Lung (tissue), 12 donors: ENCODE results near the gene GLDN. TPM values are rescaled to one million over a fixed set of nuclear protein-coding genes. Genes with fewer than 3 reads are reported as not detected.

Source experiments
- ATAC-seq: fragments of 200-7000 bp; cut with Tn5 transposase; one replicate; pipeline ENCODE4 v1.9.1; 2020; ENCODE audit warnings: moderate number of reproducible peaks; ENCODE audit not compliant: insufficient read depth, low FRiP score
- DNase-seq, 3 donors: peaks; one replicate each; pipeline ENCODE4 v3.0.0-alpha.2; 2013 to 2017
- H3K27ac ChIP-seq, 2 donors: one replicate each; pipeline ENCODE4 v1.5.1; 2013; ENCODE audit warnings: mild to moderate bottlenecking in 2 of 2, moderate library complexity in 2 of 2, control low read depth in 1 of 2, inconsistent platforms in 1 of 2, low read depth in 1 of 2, low read length in 1 of 2
- H3K27me3 ChIP-seq, 3 donors: one replicate each; pipeline ENCODE4 v1.5.1; 2013; ENCODE audit warnings: low read length in 2 of 3; ENCODE audit not compliant: control insufficient read depth in 3 of 3, insufficient read depth in 3 of 3
- H3K36me3 ChIP-seq, 4 donors: one replicate each; pipeline ENCODE4 v1.5.1; 2013; ENCODE audit warnings: low read length in 4 of 4, mild to moderate bottlenecking in 1 of 4, moderate library complexity in 1 of 4; ENCODE audit not compliant: control insufficient read depth in 4 of 4, insufficient read depth in 4 of 4
- H3K4me1 ChIP-seq, 5 donors: one replicate each; pipeline ENCODE4 v1.5.1; 2013; ENCODE audit warnings: low read length in 5 of 5, mild to moderate bottlenecking in 2 of 5, moderate library complexity in 1 of 5; ENCODE audit not compliant: control insufficient read depth in 5 of 5, insufficient read depth in 5 of 5
- H3K4me3 ChIP-seq: one replicate; pipeline ENCODE4 v1.5.1; 2013; ENCODE audit warnings: mild to moderate bottlenecking, control low read depth, moderate library complexity
- H3K9ac ChIP-seq, 2 donors: one replicate each; pipeline ENCODE4 v1.5.1; 2013; ENCODE audit warnings: low read length in 2 of 2, control low read depth in 1 of 2; ENCODE audit not compliant: insufficient read depth in 1 of 2
- H3K9me3 ChIP-seq, 4 donors: one replicate each; pipeline ENCODE4 v1.5.1; 2013; ENCODE audit warnings: low read length in 3 of 4, mild to moderate bottlenecking in 1 of 4, moderate library complexity in 1 of 4; ENCODE audit not compliant: control insufficient read depth in 4 of 4, insufficient read depth in 3 of 4
- CTCF ChIP-seq: IDR thresholded peaks from 2 replicates; pipeline ENCODE4 v1.5.1; 2012; ENCODE audit warnings: mild to moderate bottlenecking; ENCODE audit errors: control extremely low read depth, extremely low read depth
- WGBS, 2 donors: extraction: QIAGEN DNeasy Blood & Tissue Kit; methylation state at CpG; one replicate each; pipeline ENCODE4 v1.1.7; 2013; 5-methylcytosine and 5-hydroxymethylcytosine counted together
- polyA plus RNA-seq, 2 donors: library from polyadenylated mRNA; stranded (reverse); fragments of 200-250 nt; gene quantifications; one replicate each; pipeline ENCODE4 v1.2.1, GENCODE V29; 2013
- total RNA-seq, 2 donors: library from RNA; depleted of rRNA in 1 of 2; stranded (reverse); fragments of >200 nt in 1 of 2; gene quantifications; one replicate each; pipeline ENCODE4 v1.2.1, GENCODE V29; 2014 to 2021
- donor health status: control.
- donor health status: control.
- donor health status: Bipolar disorder and iron deficiency.
- donor health status: healthy.
- donor health status: DM: yes; HTN: yes; CAD: no.

The GLDN gene
- total and polyA plus RNA-seq, 4 donors, result 0.82 to 75.8 (median 8.4) TPM

- no peak for TF ChIP-seq CTCF
- peak overlapping the region in 1 of 2 donors; percentile 35 for H3K27ac ChIP-seq
- no peaks in the 10 kb centered on the region for H3K27me3 ChIP-seq
- peaks cover 0 to 1% (median 0%) of the 10 kb centered on the region in 4 donors for H3K9me3 ChIP-seq
- DNase-seq (no peak), ATAC-seq (no peak)
- no peaks in the 10 kb centered on the region for H3K36me3 ChIP-seq
- H3K4me3 ChIP-seq, result no peak overlapping the region
- no peak overlapping the region for H3K9ac ChIP-seq
- peaks cover 0 to 34% (median 11%) of the 10 kb centered on the region in 5 donors for H3K4me1 ChIP-seq
Measured at GRCh38 chr15:51313074-51313393, 28.4 kb upstream of the GLDN start.

- ATAC-seq (no peak), DNase-seq (no peak)
- no peaks in the 10 kb centered on the region for H3K27me3 ChIP-seq
- TF ChIP-seq CTCF, result no peak
- peaks cover 0 to 34% (median 11%) of the 10 kb centered on the region in 5 donors for H3K4me1 ChIP-seq
- no peak overlapping the region for H3K9ac ChIP-seq
- H3K9me3 ChIP-seq, result no peaks in the 10 kb centered on the region
- H3K4me3 ChIP-seq, result no peak overlapping the region
- H3K36me3 ChIP-seq, result no peaks in the 10 kb centered on the region
- no peak overlapping the region for H3K27ac ChIP-seq
- WGBS, 2 donors, result 89 to 93% methylated on average over 10 of the region's 10 CpGs
Measured at GRCh38 chr15:51313644-51314280, 27.7 kb upstream of the GLDN start.

- DNase-seq, result no peak
- no peak for TF ChIP-seq CTCF
- Histone ChIP-seq H3K9ac (no peak overlapping the region), H3K27me3 (no peaks in the 10 kb centered on the region), H3K4me3 (no peak overlapping the region), H3K9me3 (no peaks in the 10 kb centered on the region), H3K4me1 (peaks cover 0 to 32% (median 9%) of the 10 kb centered on the region in 5 donors), H3K36me3 (no peaks in the 10 kb centered on the region), H3K27ac (no peak overlapping the region)
- no peak for ATAC-seq
- 81 to 87% methylated on average over 10 of the region's 10 CpGs for WGBS, 2 donors
Measured at GRCh38 chr15:51314391-51315337, 26.8 kb upstream of the GLDN start.
